SK-N-SH (cell line): ENCODE results near the gene KIF5C. TPM values are rescaled to one million over a fixed set of nuclear protein-coding genes. Genes with fewer than 3 reads are reported as not detected.

Source experiments
- CTCF ChIA-PET: fragments of 300-600, 350-600 bp; formaldehyde crosslinking; extraction: SDS; loops from one replicate; lab custom pipeline; 2021; lab: Yijun Ruan, JAX
- POLR2A ChIA-PET: fragments of 350-600 bp; sonication (Branson Sonifier 250); formaldehyde crosslinking; extraction: SDS; loops from one replicate; lab custom pipeline; 2020; ENCODE audit warnings: antibody characterized with exemption, inconsistent platforms; lab: Yijun Ruan, JAX
- DNase-seq: peaks from one replicate; pipeline ENCODE4 v3.0.0; 2012
- H2AFZ ChIP-seq: fragments of 200-600 bp; sonication (generic); 2 replicates; pipeline ENCODE4 v1.8.1; 2016; ENCODE audit warnings: antibody characterized with exemption, mild to moderate bottlenecking, low read depth
- H3F3A ChIP-seq: fragments of 200-600 bp; sonication (generic); replicated peaks from 2 replicates; pipeline ENCODE3; 2016; ENCODE audit warnings: antibody characterized with exemption, mild to moderate bottlenecking; ENCODE audit not compliant: insufficient read depth
- H3K27ac ChIP-seq, 2 experiments: fragments of 200-500 bp in 1 of 2; fragments of 200-600 bp in 1 of 2; sonication (Bioruptor generic) in 1 of 2; sonication (generic), shearing (Covaris generic) in 1 of 2; 2 replicates each; pipeline versions ENCODE4 v1.5.1 to v1.6.1; 2014 to 2016; ENCODE audit warnings: low read depth in 2 of 2, inconsistent platforms in 1 of 2, low read length in 1 of 2, mild to moderate bottlenecking in 1 of 2, mixed read lengths in 1 of 2
- H3K27me3 ChIP-seq: fragments of 200-600 bp; sonication (generic), shearing (Covaris generic); 2 replicates; pipeline ENCODE4 v1.6.1; 2016; ENCODE audit warnings: mixed run types; ENCODE audit not compliant: insufficient read depth
- H3K36me3 ChIP-seq, 2 experiments: fragments of 200-500 bp in 1 of 2; fragments of 200-600 bp in 1 of 2; sonication (Bioruptor generic) in 1 of 2; sonication (generic) in 1 of 2; replicated peaks in 1 of 2; 2 replicates each; pipeline versions ENCODE3 to v1.5.1; 2014 to 2016; ENCODE audit warnings: low read length in 1 of 2, mild to moderate bottlenecking in 1 of 2; ENCODE audit not compliant: insufficient read depth in 2 of 2, control insufficient read depth in 1 of 2
- H3K4me1 ChIP-seq, 2 experiments: fragments of 200-500 bp in 1 of 2; fragments of 200-600 bp in 1 of 2; sonication (Bioruptor generic) in 1 of 2; sonication (generic), shearing (Covaris generic) in 1 of 2; 2 replicates each; pipeline versions ENCODE4 v1.5.1 to v1.6.1; 2014 to 2016; ENCODE audit warnings: low read depth in 1 of 2, low read length in 1 of 2, mixed run types in 1 of 2; ENCODE audit not compliant: insufficient read depth in 2 of 2, control insufficient read depth in 1 of 2
- H3K4me2 ChIP-seq: fragments of 200-600 bp; sonication (generic), shearing (Covaris generic); 2 replicates; pipeline ENCODE4 v1.6.1; 2017; ENCODE audit warnings: mixed run types
- H3K4me3 ChIP-seq, 2 experiments: fragments of 200-500 bp in 1 of 2; fragments of 200-600 bp in 1 of 2; sonication (Bioruptor generic) in 1 of 2; sonication (generic), shearing (Covaris generic) in 1 of 2; 2 replicates each; pipeline versions ENCODE4 v1.5.1 to v1.8.1; 2014 to 2016; ENCODE audit warnings: low read depth in 2 of 2, inconsistent platforms in 1 of 2, low read length in 1 of 2, mild to moderate bottlenecking in 1 of 2, mixed read lengths in 1 of 2, moderate library complexity in 1 of 2
- H3K79me2 ChIP-seq: fragments of 200-600 bp; sonication (generic); 2 replicates; pipeline ENCODE4 v1.8.1; 2017; ENCODE audit warnings: mild to moderate bottlenecking; ENCODE audit not compliant: insufficient read depth
- H3K9ac ChIP-seq: fragments of 200-600 bp; sonication (generic); 2 replicates; pipeline ENCODE4 v1.6.1; 2017; ENCODE audit warnings: mixed run types
- H3K9me2 ChIP-seq: fragments of 200-600 bp; sonication (generic); 2 replicates; pipeline ENCODE4 v1.6.1; 2017; ENCODE audit warnings: mixed run types
- H3K9me3 ChIP-seq: fragments of 200-600 bp; sonication (generic); 2 replicates; pipeline ENCODE4 v1.6.1; 2017; ENCODE audit warnings: mixed run types, mild to moderate bottlenecking, moderate library complexity
- H4K20me1 ChIP-seq: fragments of 200-600 bp; sonication (generic); 2 replicates; pipeline ENCODE4 v1.6.1; 2017; ENCODE audit warnings: mild to moderate bottlenecking, mixed run types; ENCODE audit not compliant: insufficient read depth
- CHD2 ChIP-seq: fragments of 150-350 bp; IDR thresholded peaks from 2 replicates; pipeline ENCODE4 v1.6.1; 2018; ENCODE audit warnings: low read length; ENCODE audit not compliant: partially characterized antibody
- ELF1 ChIP-seq: IDR thresholded peaks from 2 replicates; pipeline ENCODE4 v1.4.0; 2012
- EP300 ChIP-seq, 2 experiments: IDR thresholded peaks; 2 replicates each; pipeline versions ENCODE4 v1.4.0 to v1.6.1; 2012; ENCODE audit warnings: borderline replicate concordance in 1 of 2, low read depth in 1 of 2, low read length in 1 of 2
- EZH2phosphoT487 ChIP-seq: fragments of 200-600 bp; sonication (generic); IDR thresholded peaks from 2 replicates; pipeline ENCODE4 v1.6.1; 2017; ENCODE audit warnings: low read depth, mixed run types, mild to moderate bottlenecking, antibody characterized with exemption, moderate library complexity, borderline replicate concordance
- FOSL2 ChIP-seq: IDR thresholded peaks from 2 replicates; pipeline ENCODE4 v1.4.0; 2012; ENCODE audit warnings: low read depth, mild to moderate bottlenecking, moderate library complexity, borderline replicate concordance
- FOXM1 ChIP-seq: IDR thresholded peaks from 2 replicates; pipeline ENCODE4 v1.4.0; 2012; ENCODE audit warnings: low read depth, mild to moderate bottlenecking
- GATA2 ChIP-seq: sonication (generic); formaldehyde crosslinking; IDR thresholded peaks from 2 replicates; pipeline ENCODE4 v1.5.0; 2020; ENCODE audit warnings: mild to moderate bottlenecking, missing genetic modification reagents
- MEF2A ChIP-seq: IDR thresholded peaks from 2 replicates; pipeline ENCODE4 v1.4.0; 2012; ENCODE audit warnings: low read depth, borderline replicate concordance
- MXI1 ChIP-seq: IDR thresholded peaks from 2 replicates; pipeline ENCODE4 v1.6.1; 2012; ENCODE audit warnings: mild to moderate bottlenecking, low read depth, low read length, improper control_type of control experiment
- NRF1 ChIP-seq: IDR thresholded peaks from 2 replicates; pipeline ENCODE4 v1.6.1; 2012; ENCODE audit warnings: low read depth, mild to moderate bottlenecking, low read length
- RCOR1 ChIP-seq: fragments of 150-350 bp; IDR thresholded peaks from 2 replicates; pipeline ENCODE4 v1.6.1; 2017; ENCODE audit warnings: antibody characterized with exemption, low read length
- RXRA ChIP-seq: IDR thresholded peaks from 2 replicates; pipeline ENCODE4 v1.4.0; 2012; ENCODE audit warnings: low read depth, mild to moderate bottlenecking, borderline replicate concordance
- SIN3A ChIP-seq: IDR thresholded peaks from 2 replicates; pipeline ENCODE4 v1.6.1; 2012; ENCODE audit warnings: low read depth, mild to moderate bottlenecking, low read length, moderate library complexity, borderline replicate concordance
- TCF12 ChIP-seq: IDR thresholded peaks from 2 replicates; pipeline ENCODE4 v1.4.0; 2012
- TEAD4 ChIP-seq: IDR thresholded peaks from 2 replicates; pipeline ENCODE4 v1.4.0; 2012; ENCODE audit warnings: mild to moderate bottlenecking, borderline replicate concordance; ENCODE audit not compliant: insufficient read depth
- YY1 ChIP-seq: IDR thresholded peaks from 2 replicates; pipeline ENCODE4 v1.4.0; 2012; ENCODE audit warnings: low read depth, mild to moderate bottlenecking
- WGBS: methylation state at CpG from one replicate; pipeline ENCODE4 v1.1.6; 2017; ENCODE audit warnings: low lambda C conversion rate; 5-methylcytosine and 5-hydroxymethylcytosine counted together
- polyA plus RNA-seq, 3 experiments: library from polyadenylated mRNA; depleted of rRNA; stranded (reverse); fragments of >200 nt; gene quantifications; 2 replicates each; pipeline ENCODE4 v1.2.3, GENCODE V29; 2012
- TF ChIP-seq, protein P1 (sequence below): IDR thresholded peaks from 2 replicates; pipeline ENCODE4 v1.4.0; 2012; ENCODE audit warnings: low read depth, borderline replicate concordance
- TF ChIP-seq, protein P2 (sequence below): IDR thresholded peaks from 2 replicates; pipeline ENCODE4; 2012
- TF ChIP-seq, protein P3 (sequence below): fragments of 150-350 bp; IDR thresholded peaks from 2 replicates; pipeline ENCODE4 v1.6.1; 2017; ENCODE audit warnings: antibody characterized with exemption, low read length, low read depth, borderline replicate concordance

Gene KIF5C
- polyA plus RNA-seq, 1 of the 3 experiments (the other 2 are of a cell fraction), result 3.9 TPM

DNA sequence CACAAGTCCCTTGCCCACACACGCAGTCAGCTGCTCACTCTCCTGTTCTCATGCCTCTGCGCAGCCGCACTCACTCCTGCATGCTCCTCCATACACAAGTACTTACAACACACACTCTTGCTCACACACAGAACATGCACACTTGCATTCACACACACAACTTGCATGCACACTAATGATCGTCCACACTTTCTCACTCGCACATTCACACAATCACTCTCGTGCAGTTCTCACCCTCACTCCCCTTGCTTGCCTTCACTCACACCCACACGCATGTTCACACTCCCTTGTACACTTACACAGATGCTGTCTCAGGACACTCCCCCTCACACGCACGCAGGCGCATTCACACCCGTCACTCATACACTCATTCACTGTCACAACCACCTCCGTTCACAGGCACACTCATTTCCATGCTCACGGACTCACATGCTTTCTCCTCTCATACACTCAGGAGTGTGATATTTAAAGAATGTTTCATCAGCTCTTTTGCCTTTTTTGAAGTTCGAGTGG lies 127.4 kb downstream of the KIF5C start:
- Histone ChIP-seq H3K9me3 (no peaks in the 10 kb centered on the region), H3K27me3 (no peaks in the 10 kb centered on the region), H3K4me3 (no peak overlapping the region), H3K79me2 (no peaks in the 10 kb centered on the region), H2AFZ (no peak overlapping the region), H3K36me3 (peaks cover 0 to 2% of the 10 kb centered on the region in 2 experiments), H4K20me1 (no peaks in the 10 kb centered on the region), H3K27ac (no peak overlapping the region), H3K4me2 (no peak overlapping the region), H3K9me2 (no peaks in the 10 kb centered on the region), H3K9ac (no peak overlapping the region), H3K4me1 (no peaks in the 10 kb centered on the region; a peak in 1 of 4 replicates), H3F3A (no peaks in the 10 kb centered on the region)
- ChIA-PET POLR2A (no interaction called here), CTCF (interaction anchor here (0.6 to 1.3 kb wide), 3 partner anchors 15 to 870 kb away, joined by 3 to 6 read pairs (median 3); no protein-coding TSS in a partner anchor)
- 95% methylated on average over 14 of the region's 14 CpGs for WGBS
- DNase-seq, result no peak
- TF ChIP-seq CHD2, result no peak
- no peak for TF ChIP-seq MXI1
- TF ChIP-seq EZH2phosphoT487, result no peak
- no peak for TF ChIP-seq TEAD4
- no peak for TF ChIP-seq NRF1
- no peak for TF ChIP-seq YY1
- TF ChIP-seq, protein P1, sequence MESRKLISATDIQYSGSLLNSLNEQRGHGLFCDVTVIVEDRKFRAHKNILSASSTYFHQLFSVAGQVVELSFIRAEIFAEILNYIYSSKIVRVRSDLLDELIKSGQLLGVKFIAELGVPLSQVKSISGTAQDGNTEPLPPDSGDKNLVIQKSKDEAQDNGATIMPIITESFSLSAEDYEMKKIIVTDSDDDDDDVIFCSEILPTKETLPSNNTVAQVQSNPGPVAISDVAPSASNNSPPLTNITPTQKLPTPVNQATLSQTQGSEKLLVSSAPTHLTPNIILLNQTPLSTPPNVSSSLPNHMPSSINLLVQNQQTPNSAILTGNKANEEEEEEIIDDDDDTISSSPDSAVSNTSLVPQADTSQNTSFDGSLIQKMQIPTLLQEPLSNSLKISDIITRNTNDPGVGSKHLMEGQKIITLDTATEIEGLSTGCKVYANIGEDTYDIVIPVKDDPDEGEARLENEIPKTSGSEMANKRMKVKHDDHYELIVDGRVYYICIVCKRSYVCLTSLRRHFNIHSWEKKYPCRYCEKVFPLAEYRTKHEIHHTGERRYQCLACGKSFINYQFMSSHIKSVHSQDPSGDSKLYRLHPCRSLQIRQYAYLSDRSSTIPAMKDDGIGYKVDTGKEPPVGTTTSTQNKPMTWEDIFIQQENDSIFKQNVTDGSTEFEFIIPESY, result no peak
- no peak for TF ChIP-seq SIN3A
- TF ChIP-seq, protein P2, sequence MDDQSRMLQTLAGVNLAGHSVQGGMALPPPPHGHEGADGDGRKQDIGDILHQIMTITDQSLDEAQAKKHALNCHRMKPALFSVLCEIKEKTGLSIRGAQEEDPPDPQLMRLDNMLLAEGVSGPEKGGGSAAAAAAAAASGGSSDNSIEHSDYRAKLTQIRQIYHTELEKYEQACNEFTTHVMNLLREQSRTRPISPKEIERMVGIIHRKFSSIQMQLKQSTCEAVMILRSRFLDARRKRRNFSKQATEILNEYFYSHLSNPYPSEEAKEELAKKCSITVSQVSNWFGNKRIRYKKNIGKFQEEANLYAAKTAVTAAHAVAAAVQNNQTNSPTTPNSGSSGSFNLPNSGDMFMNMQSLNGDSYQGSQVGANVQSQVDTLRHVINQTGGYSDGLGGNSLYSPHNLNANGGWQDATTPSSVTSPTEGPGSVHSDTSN, result no peak
- TF ChIP-seq, protein P3, sequence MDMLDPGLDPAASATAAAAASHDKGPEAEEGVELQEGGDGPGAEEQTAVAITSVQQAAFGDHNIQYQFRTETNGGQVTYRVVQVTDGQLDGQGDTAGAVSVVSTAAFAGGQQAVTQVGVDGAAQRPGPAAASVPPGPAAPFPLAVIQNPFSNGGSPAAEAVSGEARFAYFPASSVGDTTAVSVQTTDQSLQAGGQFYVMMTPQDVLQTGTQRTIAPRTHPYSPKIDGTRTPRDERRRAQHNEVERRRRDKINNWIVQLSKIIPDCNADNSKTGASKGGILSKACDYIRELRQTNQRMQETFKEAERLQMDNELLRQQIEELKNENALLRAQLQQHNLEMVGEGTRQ, result no peak
- TF ChIP-seq FOXM1, result no peak
- TF ChIP-seq RCOR1, result no peak
- TF ChIP-seq TCF12, result no peak
- TF ChIP-seq EP300 (IDR thresholded peaks at IDR 0.05; ENCODE audit: borderline replicate concordance in 1 of 2, low read depth in 1 of 2, low read length in 1 of 2), result no peak
- TF ChIP-seq ELF1, result no peak
- TF ChIP-seq FOSL2, result no peak
- no peak for TF ChIP-seq GATA2 (CRISPR knock-in tag)
- TF ChIP-seq MEF2A, result no peak
- no peak for TF ChIP-seq RXRA
